ENCODE data around the gene SAMD13.

DNA sequence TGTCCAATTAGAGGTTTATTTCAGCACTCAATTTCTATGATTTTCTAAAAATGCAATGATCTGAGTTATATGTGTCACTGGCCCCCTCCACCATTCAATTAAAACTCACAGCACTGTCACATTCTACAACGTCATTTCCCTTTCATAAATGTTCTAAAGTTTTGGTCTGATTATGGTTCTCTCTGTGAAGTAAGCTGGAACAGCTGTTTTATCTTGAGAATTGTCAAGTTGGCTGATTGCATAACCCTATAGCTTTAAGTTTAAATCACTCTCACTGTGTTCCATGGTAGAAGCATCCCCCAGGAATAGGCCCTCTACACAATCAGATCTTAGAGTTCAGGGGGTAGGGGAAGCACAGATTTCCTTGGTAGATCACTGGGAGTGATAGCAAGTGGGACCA is 55.4 kb downstream of the SAMD13 start:
- TF ChIP-seq CTCF (IDR thresholded peaks at IDR 0.05) (no peak), EP300 (IDR thresholded peaks at IDR 0.05) (no peak), POLR2AphosphoS5 (IDR thresholded peaks at IDR 0.05) (no peak)

Data from upper lobe of left lung (tissue), 4 donors.